Transverse colon (tissue), 4 donors: ENCODE data around the gene PPP2R2C. TPM values are rescaled to one million over a fixed set of nuclear protein-coding genes. Genes with fewer than 3 reads are reported as not detected.

Source experiments
- DNase-seq: peaks from one replicate; pipeline ENCODE4 v3.0.0-alpha.2; 2019
- H3K27ac ChIP-seq, 4 donors: fragments of 200-600 bp; sonication (generic); 2 replicates each; pipeline ENCODE4 v1.5.1; 2016 to 2018; ENCODE audit warnings: inconsistent platforms in 4 of 4
- H3K27me3 ChIP-seq: fragments of 200-600 bp; sonication (generic); 2 replicates; pipeline ENCODE4 v1.5.1; 2017; ENCODE audit warnings: inconsistent platforms
- H3K36me3 ChIP-seq, 4 donors: fragments of 200-600 bp; sonication (generic); 2 replicates each; pipeline ENCODE4 v1.5.1; 2017 to 2019; ENCODE audit warnings: inconsistent platforms in 4 of 4
- H3K4me1 ChIP-seq, 4 donors: fragments of 200-600 bp; sonication (generic); 2 replicates each; pipeline ENCODE4 v1.5.1; 2017 to 2020; ENCODE audit warnings: inconsistent platforms in 4 of 4
- H3K4me3 ChIP-seq, 4 donors: fragments of 200-600 bp; sonication (generic); 1 replicate in 1 of 4; 2 replicates in 3 of 4; pipeline versions ENCODE4 v1.5.1 to v1.6.1; 2017 to 2019; ENCODE audit warnings: inconsistent platforms in 4 of 4
- H3K9me3 ChIP-seq, 2 donors: fragments of 200-600 bp; sonication (generic); 2 replicates each; pipeline ENCODE4 v1.5.1; 2017 to 2019; ENCODE audit warnings: inconsistent platforms in 2 of 2
- EP300 ChIP-seq: sonication (generic); formaldehyde crosslinking; IDR thresholded peaks from one replicate; pipeline ENCODE4 v1.6.1; 2017; ENCODE audit warnings: antibody characterized with exemption, low read depth
- POLR2A ChIP-seq: fragments of 450-650 bp; IDR thresholded peaks from one replicate; pipeline ENCODE4 v1.6.1; 2016; ENCODE audit warnings: antibody characterized with exemption, mild to moderate bottlenecking, moderate library complexity
- POLR2AphosphoS5 ChIP-seq, 3 donors: sonication (generic); formaldehyde crosslinking; IDR thresholded peaks; one replicate each; pipeline ENCODE4 v1.6.1; 2016; ENCODE audit warnings: antibody characterized with exemption in 3 of 3
- WGBS, 2 donors: methylation state at CpG; one replicate each; pipeline ENCODE4 v1.1.5; 2018; ENCODE audit warnings: low coverage in 1 of 2; 5-methylcytosine and 5-hydroxymethylcytosine counted together
- in situ Hi-C, 4 donors: fragments of 200-750 bp; cut with MboI; loops; one replicate each; pipeline versions ENCODE4 v1.15.0 to v1.15.1; 2017; ENCODE audit warnings: low sequenced_read_pairs in 3 of 4, low pct_ligation_motif_present in 1 of 4, low pct_unique_long_range_greater_than_20kb in 1 of 4
- intact Hi-C: fragments of 100-400 bp; cut with DNase I; formaldehyde crosslinking; loops from one replicate; pipeline ENCODE4 v1.15.1; 2023; ENCODE audit warnings: low total_unique reads
- total RNA-seq, 4 donors: library from RNA; depleted of rRNA; stranded (reverse); fragments of >200 nt; gene quantifications; one replicate each; pipeline ENCODE4 v1.1.0, GENCODE V29; 2016
- TF ChIP-seq, protein P1 (sequence below), 5 experiments: fragments of 200-600 bp in 3 of 5; fragments of 450-650 bp in 2 of 5; sonication (generic) in 3 of 5; IDR thresholded peaks; 1 replicate in 2 of 5; 2 replicates in 3 of 5; pipeline ENCODE4 v1.5.1; 2016 to 2017; ENCODE audit warnings: antibody characterized with exemption in 5 of 5, inconsistent platforms in 3 of 5, mild to moderate bottlenecking in 2 of 5, moderate library complexity in 1 of 5

The PPP2R2C gene
- total RNA-seq, 4 donors from 2014 or later: 0.27 to 8.8 (median 1.7) TPM

DNA sequence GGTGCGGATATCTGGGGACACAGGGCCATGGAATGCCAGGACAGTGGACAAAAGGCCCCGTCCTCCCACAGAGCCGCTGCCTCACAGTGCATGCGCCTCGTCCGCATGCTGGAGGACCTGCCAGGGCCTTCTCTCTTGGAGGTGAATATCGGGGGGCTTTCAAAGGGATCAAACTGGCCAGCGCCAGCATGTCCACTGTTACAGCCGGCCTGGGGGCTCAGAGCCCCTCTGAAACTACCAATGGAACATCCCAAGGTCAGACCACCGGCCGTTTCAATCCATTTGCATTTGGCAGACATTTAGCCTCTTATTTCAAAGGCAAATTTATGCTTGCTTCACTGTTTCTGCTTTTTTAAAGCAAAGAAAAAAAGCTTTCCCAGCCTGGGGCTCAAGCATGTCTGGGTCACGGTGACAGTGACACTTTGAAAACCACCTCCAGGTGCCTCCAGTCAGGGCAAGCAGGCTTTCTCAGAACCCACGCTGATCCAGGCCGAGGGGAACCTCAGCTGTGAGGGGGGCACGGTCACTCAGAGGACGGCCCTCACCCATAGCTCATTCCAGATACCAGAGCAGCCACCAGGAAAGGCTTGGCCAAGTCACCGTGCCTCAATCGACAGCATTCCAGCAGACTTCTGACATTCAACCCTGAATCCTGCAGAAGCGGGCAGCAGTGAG lies 57.2 kb downstream of the PPP2R2C start:
- in situ Hi-C loops: no loop called here
- peaks cover 16% of the 10 kb centered on the region for H3K27me3 ChIP-seq
- no peaks in the 10 kb centered on the region for H3K4me1 ChIP-seq
- no peak for DNase-seq
- no peak overlapping the region for H3K27ac ChIP-seq
- no peaks in the 10 kb centered on the region for H3K36me3 ChIP-seq
- TF ChIP-seq, protein P1, sequence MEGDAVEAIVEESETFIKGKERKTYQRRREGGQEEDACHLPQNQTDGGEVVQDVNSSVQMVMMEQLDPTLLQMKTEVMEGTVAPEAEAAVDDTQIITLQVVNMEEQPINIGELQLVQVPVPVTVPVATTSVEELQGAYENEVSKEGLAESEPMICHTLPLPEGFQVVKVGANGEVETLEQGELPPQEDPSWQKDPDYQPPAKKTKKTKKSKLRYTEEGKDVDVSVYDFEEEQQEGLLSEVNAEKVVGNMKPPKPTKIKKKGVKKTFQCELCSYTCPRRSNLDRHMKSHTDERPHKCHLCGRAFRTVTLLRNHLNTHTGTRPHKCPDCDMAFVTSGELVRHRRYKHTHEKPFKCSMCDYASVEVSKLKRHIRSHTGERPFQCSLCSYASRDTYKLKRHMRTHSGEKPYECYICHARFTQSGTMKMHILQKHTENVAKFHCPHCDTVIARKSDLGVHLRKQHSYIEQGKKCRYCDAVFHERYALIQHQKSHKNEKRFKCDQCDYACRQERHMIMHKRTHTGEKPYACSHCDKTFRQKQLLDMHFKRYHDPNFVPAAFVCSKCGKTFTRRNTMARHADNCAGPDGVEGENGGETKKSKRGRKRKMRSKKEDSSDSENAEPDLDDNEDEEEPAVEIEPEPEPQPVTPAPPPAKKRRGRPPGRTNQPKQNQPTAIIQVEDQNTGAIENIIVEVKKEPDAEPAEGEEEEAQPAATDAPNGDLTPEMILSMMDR (IDR thresholded peaks at IDR 0.05): no peak
- TF ChIP-seq EP300 (no peak), POLR2A (no peak), POLR2AphosphoS5 (IDR thresholded peaks at IDR 0.05) (no peak)
- H3K4me3 ChIP-seq: no peak overlapping the region
- intact Hi-C loops: no loop called here
- H3K9me3 ChIP-seq: no peaks in the 10 kb centered on the region
- WGBS, 2 donors: 64% methylated on average over 19 of the region's 19 CpGs; no CpG with 5 or more reads in 1 of the 2 donors

DNA sequence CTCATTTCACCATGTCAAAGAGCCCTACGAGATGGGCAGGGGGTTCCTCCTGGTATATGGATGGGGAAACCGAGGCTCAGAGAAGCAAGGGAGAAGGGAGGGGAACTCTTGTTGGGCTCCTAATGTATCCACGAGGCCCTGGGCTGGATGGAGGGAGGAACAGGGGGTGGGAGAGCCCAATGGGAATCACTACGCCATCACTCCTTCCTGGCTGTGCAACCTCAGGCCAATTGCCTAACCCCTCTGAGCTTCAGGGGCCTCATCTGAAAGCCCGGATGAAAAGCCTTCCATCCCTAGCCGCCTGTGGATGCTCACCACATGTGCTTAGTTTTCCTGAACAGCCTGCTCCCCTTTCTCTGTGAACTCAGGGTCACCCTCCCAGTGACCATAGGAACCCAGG lies 57.8 kb downstream of the PPP2R2C start:
- Histone ChIP-seq H3K27ac (no peak overlapping the region), H3K4me1 (no peaks in the 10 kb centered on the region), H3K4me3 (no peak overlapping the region), H3K9me3 (no peaks in the 10 kb centered on the region), H3K27me3 (peaks cover 16% of the 10 kb centered on the region), H3K36me3 (no peaks in the 10 kb centered on the region)
- intact Hi-C loops: no loop called here
- WGBS, 2 donors: 69 to 80% methylated on average over 1 to 6 of the region's 6 CpGs
- in situ Hi-C loops: no loop called here
- DNase-seq: no peak
- TF ChIP-seq POLR2AphosphoS5 (IDR thresholded peaks at IDR 0.05) (no peak), EP300 (no peak), POLR2A (no peak)
- TF ChIP-seq, protein P1 (IDR thresholded peaks at IDR 0.05): no peak

GRCh38 chr4:6410664-6411063 lies 61.8 kb downstream of the PPP2R2C start:
- 81 to 92% methylated on average over 5 to 6 of the region's 6 CpGs for WGBS, 2 donors
- TF ChIP-seq POLR2A: no peak
- no peaks in the 10 kb centered on the region for H3K9me3 ChIP-seq
- in situ Hi-C loops (no loop called here), intact Hi-C loops (no loop called here)
- H3K4me3 ChIP-seq: no peak overlapping the region
- H3K27ac ChIP-seq: no peak overlapping the region
- no peaks in the 10 kb centered on the region for H3K4me1 ChIP-seq
- H3K36me3 ChIP-seq: no peaks in the 10 kb centered on the region
- peaks cover 8% of the 10 kb centered on the region for H3K27me3 ChIP-seq
- no peak for DNase-seq

DNA sequence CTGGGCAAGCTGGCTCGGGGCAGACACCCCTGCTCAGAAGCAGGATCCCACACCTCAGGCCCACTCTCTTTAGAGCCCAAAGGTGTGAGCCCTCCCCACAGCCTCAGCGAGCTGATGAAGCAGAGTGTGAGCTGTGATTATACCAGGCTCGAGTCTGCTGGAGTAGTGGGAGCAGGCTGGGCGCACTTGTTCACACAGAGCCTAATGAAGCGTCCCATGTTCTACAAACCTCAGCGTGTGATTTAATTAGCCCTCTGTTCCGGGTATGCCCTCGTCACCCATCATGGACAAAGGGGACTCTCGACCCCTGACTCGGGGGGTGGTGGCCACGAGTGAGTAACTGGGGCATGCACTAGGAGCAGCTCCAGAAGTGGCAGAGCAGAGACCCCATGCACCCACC lies 62.3 kb downstream of the PPP2R2C start:
- TF ChIP-seq EP300: no peak
- TF ChIP-seq, protein P1 (IDR thresholded peaks at IDR 0.05): no peak
- no peaks in the 10 kb centered on the region for H3K4me1 ChIP-seq
- peaks cover 12% of the 10 kb centered on the region for H3K27me3 ChIP-seq
- no peak for DNase-seq
- H3K36me3 ChIP-seq: no peaks in the 10 kb centered on the region
- WGBS, 2 donors: 68% methylated on average over 11 of the region's 11 CpGs; no CpG with 5 or more reads in 1 of the 2 donors
- no peak overlapping the region for H3K27ac ChIP-seq
- intact Hi-C loops: no loop called here
- H3K9me3 ChIP-seq: no peaks in the 10 kb centered on the region
- in situ Hi-C loops: no loop called here
- H3K4me3 ChIP-seq: no peak overlapping the region

DNA sequence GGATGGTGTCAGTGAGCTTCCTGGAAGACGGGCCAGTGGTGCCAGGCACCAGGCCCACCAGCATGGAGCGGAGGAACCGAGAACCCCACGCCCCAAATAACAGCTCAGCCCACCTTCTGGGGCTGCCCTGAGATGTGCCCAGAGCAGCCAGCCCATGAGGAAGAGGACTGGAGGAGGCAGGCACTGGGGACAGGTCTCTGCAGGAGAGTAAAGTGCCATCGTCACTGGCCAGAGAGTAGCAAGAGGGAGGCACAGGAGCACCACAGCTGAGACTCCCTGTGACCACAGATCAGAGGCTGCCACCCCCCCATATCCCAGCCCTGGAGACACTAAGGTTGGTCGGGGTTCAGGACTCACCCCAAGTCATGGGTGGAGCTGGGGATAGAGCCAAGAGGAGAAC lies 63.0 kb downstream of the PPP2R2C start:
- Histone ChIP-seq H3K4me1 (no peaks in the 10 kb centered on the region), H3K4me3 (no peak overlapping the region), H3K27ac (no peak overlapping the region), H3K27me3 (peaks cover 16% of the 10 kb centered on the region), H3K36me3 (no peaks in the 10 kb centered on the region), H3K9me3 (no peaks in the 10 kb centered on the region)
- intact Hi-C loops: no loop called here
- in situ Hi-C loops: no loop called here
- WGBS, 2 donors: 82 to 100% methylated on average over 1 to 6 of the region's 6 CpGs
- TF ChIP-seq POLR2A: no peak
- TF ChIP-seq EP300: no peak
- TF ChIP-seq, protein P1 (IDR thresholded peaks at IDR 0.05): no peak
- TF ChIP-seq POLR2AphosphoS5 (IDR thresholded peaks at IDR 0.05): no peak
- no peak for DNase-seq
